Endothelial cell of umbilical vein (primary cell): ENCODE measurements around the gene RBM8A. TPM values are rescaled to one million over a fixed set of nuclear protein-coding genes. Genes with fewer than 3 reads are reported as not detected.
A peak's percentile ranks its signal among the peaks of the same experiment; 100 is the strongest.

Source experiments
- BruUV-seq: library from RNA; stranded (reverse); fragments of 400-500 nt; replicated peaks from 2 replicates; lab custom pipeline; 2021; lab: Mats Ljungman, UMichigan
- CTCF ChIA-PET: fragments of 300-600, 350-600 bp; sonication (Branson Sonifier 250); formaldehyde crosslinking; loops from one replicate; lab custom pipeline; 2021; ENCODE audit warnings: antibody characterized with exemption, inconsistent platforms; lab: Charles Lee
- POLR2A ChIA-PET: fragments of 300-600, 350-600 bp; sonication (Branson Sonifier 250); formaldehyde crosslinking; loops from one replicate; lab custom pipeline; 2021; ENCODE audit warnings: antibody characterized with exemption, inconsistent platforms; lab: Charles Lee
- DNase-seq: peaks from one replicate; pipeline ENCODE4 v3.0.0-alpha.2; 2011; ENCODE audit warnings: low read depth, low spot score
- FAIRE-seq: peaks from 2 replicates; lab custom pipeline; 2011; peaks lifted over from hg19 to GRCh38; lab: Jason Lieb, UNC
- H2AFZ ChIP-seq: 2 replicates; pipeline ENCODE4 v1.6.0; 2012; ENCODE audit warnings: low read depth, low read length, control low read depth, inconsistent platforms
- H3K27ac ChIP-seq: 2 replicates; pipeline ENCODE4 v1.5.1; 2011; ENCODE audit warnings: low read depth, mild to moderate bottlenecking, control low read depth, low read length, moderate library complexity; ENCODE audit not compliant: insufficient read depth
- H3K27me3 ChIP-seq, 2 experiments: 2 replicates each; pipeline versions ENCODE4 v1.6.0 to v1.6.1; 2011; ENCODE audit warnings: low read length in 2 of 2, mixed read lengths in 1 of 2; ENCODE audit not compliant: control insufficient read depth in 2 of 2, insufficient read depth in 2 of 2
- H3K36me3 ChIP-seq, 2 experiments: 2 replicates in 1 of 2; 3 replicates in 1 of 2; pipeline ENCODE4 v1.5.1; 2011; ENCODE audit warnings: low read length in 2 of 2, mild to moderate bottlenecking in 1 of 2, moderate library complexity in 1 of 2; ENCODE audit not compliant: control insufficient read depth in 2 of 2, insufficient read depth in 2 of 2; ENCODE audit errors: extremely low read depth in 1 of 2
- H3K4me1 ChIP-seq: 3 replicates; pipeline ENCODE4 v1.5.1; 2011; ENCODE audit warnings: mild to moderate bottlenecking, low read length; ENCODE audit not compliant: control insufficient read depth, insufficient read depth; ENCODE audit errors: extremely low read depth
- H3K4me2 ChIP-seq: 2 replicates; pipeline ENCODE4 v1.6.1; 2011; ENCODE audit warnings: low read length, control low read depth, mixed read lengths; ENCODE audit not compliant: insufficient read depth
- H3K4me3 ChIP-seq, 3 experiments: fragments of 200-600 bp in 1 of 3; sonication (generic), shearing (Covaris generic) in 1 of 3; replicated peaks in 1 of 3; 2 replicates each; pipeline ENCODE4 v1.5.1; 2011 to 2016; ENCODE audit warnings: control low read depth in 3 of 3, low read length in 3 of 3, mild to moderate bottlenecking in 2 of 3, inconsistent platforms in 1 of 3, low read depth in 1 of 3, moderate library complexity in 1 of 3; ENCODE audit not compliant: insufficient read depth in 1 of 3
- H3K79me2 ChIP-seq: 2 replicates; pipeline ENCODE4 v1.6.0; 2012; ENCODE audit warnings: low read length, inconsistent platforms; ENCODE audit not compliant: control insufficient read depth, insufficient read depth
- H3K9ac ChIP-seq: replicated peaks from 2 replicates; pipeline ENCODE3; 2011; ENCODE audit warnings: low read length, control low read depth; ENCODE audit not compliant: insufficient read depth; ENCODE audit errors: extremely low read depth
- H3K9me1 ChIP-seq: replicated peaks from 3 replicates; pipeline ENCODE4 v1.6.0; 2011; ENCODE audit warnings: mild to moderate bottlenecking, low read length; ENCODE audit not compliant: control insufficient read depth, insufficient read depth; ENCODE audit errors: extremely low read depth
- H3K9me3 ChIP-seq: replicated peaks from 2 replicates; pipeline ENCODE4 v1.5.1; 2012; ENCODE audit warnings: low read length, inconsistent platforms; ENCODE audit not compliant: control insufficient read depth, insufficient read depth
- H4K20me1 ChIP-seq: replicated peaks from 2 replicates; pipeline ENCODE3; 2011; ENCODE audit warnings: mild to moderate bottlenecking, low read length; ENCODE audit not compliant: control insufficient read depth, insufficient read depth; ENCODE audit errors: extremely low read depth
- MYC ChIP-seq: IDR thresholded peaks from one replicate; pipeline ENCODE4 v1.6.1; 2011; ENCODE audit warnings: mild to moderate bottlenecking, low read depth, low read length
- dilution Hi-C: fragments of 300-500 bp; cut with MboI; formaldehyde crosslinking; loops from one replicate; pipeline ENCODE4 v1.15.0; 2019; ENCODE audit warnings: low sequenced_read_pairs; ENCODE audit not compliant: extremely low pct_ligation_motif_present
- intact Hi-C: fragments of 100-400 bp; cut with micrococcal nuclease; formaldehyde crosslinking; loops from one replicate; pipeline ENCODE4 v1.10.0; 2022
- polyA plus RNA-seq, 4 experiments: library from polyadenylated mRNA; depleted of rRNA in 3 of 4; stranded (reverse) in 3 of 4; unstranded in 1 of 4; fragments of >200 nt; gene quantifications; 2 replicates each; pipeline versions ENCODE4 v1.2.1 to v1.2.3, GENCODE V29; 2011 to 2012; ENCODE audit warnings: missing spikeins in 1 of 4
- total RNA-seq: library from RNA; stranded (reverse); gene quantifications from 2 replicates; pipeline ENCODE4 v1.2.3, GENCODE V29; 2021
- TF ChIP-seq, protein P1 (sequence below), 2 donors: IDR thresholded peaks; 1 replicate in 1 of 2; 2 replicates in 1 of 2; pipeline ENCODE4 v1.5.1; 2011; ENCODE audit warnings: low read length in 2 of 2, mild to moderate bottlenecking in 2 of 2, moderate library complexity in 2 of 2, control low read depth in 1 of 2, inconsistent platforms in 1 of 2, low read depth in 1 of 2; ENCODE audit not compliant: insufficient read depth in 1 of 2; ENCODE audit errors: extremely low read depth in 1 of 2
- TF ChIP-seq, protein P2 (sequence below): IDR thresholded peaks from 2 replicates; pipeline ENCODE4 v1.6.1; 2011; ENCODE audit not compliant: insufficient read depth, insufficient read length

RBM8A gene
- total and polyA plus RNA-seq, 2 donors (not counting 3 experiments of a cell fraction or from before 2014, with no cell fraction given) = 192 to 194 TPM

DNA sequence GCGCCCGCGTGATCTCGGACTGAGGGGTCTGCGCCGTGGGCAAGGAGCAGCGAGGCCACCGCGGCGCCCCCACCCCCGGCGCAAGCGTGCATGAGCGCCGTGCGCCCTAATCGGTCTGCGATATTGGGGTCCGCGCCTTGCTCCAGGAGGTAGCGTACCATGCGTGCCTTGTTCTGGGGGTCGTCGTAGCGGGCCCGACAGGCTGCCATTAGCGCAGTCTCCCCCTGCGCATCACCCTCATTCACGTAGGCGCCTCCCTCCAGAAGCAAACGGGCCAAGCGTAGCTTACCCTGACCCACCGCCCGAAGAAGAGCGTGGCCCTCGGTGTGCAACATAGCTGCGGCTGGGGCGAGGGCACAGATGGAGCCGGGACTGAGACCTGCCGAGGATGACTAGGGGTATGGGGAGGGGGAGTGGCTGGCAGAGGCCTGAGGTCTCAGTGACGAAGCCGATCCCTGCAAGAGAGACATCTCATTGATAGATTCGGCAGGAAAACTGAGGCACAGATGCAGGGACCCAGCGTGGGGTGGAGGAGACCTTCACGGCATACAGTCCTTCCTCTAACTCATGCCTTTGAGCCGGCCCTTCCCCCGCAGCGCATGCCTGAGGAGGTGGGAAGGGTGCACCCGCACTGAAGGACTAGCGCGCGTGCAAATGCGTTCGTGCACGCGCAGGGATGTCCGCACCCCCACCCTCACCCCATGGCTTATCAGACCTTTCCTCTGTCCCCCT is 34.3 kb upstream of the RBM8A start:
- Histone ChIP-seq H3K36me3 (no peaks in the 10 kb centered on the region), H3K9me1 (no peaks in the 10 kb centered on the region), H3K27ac (no peak overlapping the region), H3K4me2 (peak overlapping the region; percentile 86), H3K9ac (no peak overlapping the region), H3K9me3 (no peaks in the 10 kb centered on the region), H3K4me3 (peak overlapping the region; percentile 32 to 75 (median 73)), H4K20me1 (no peaks in the 10 kb centered on the region), H3K27me3 (no peaks in the 10 kb centered on the region), H3K4me1 (peaks cover 43% of the 10 kb centered on the region), H2AFZ (peak overlapping the region; percentile 95), H3K79me2 (peaks cover 7% of the 10 kb centered on the region)
- no TSS peak for BruUV-seq
- ChIA-PET CTCF (interaction anchor here (1.5 to 1.6 kb wide), 2 partner anchors 34 to 46 kb away, joined by 4 to 5 read pairs; partner anchors contain the start of gene RBM8A), POLR2A (interaction anchor here (0.6 kb wide), 1 partner anchor 17 kb away, joined by 4 read pairs; no protein-coding TSS in a partner anchor)
- TF ChIP-seq, protein P1, sequence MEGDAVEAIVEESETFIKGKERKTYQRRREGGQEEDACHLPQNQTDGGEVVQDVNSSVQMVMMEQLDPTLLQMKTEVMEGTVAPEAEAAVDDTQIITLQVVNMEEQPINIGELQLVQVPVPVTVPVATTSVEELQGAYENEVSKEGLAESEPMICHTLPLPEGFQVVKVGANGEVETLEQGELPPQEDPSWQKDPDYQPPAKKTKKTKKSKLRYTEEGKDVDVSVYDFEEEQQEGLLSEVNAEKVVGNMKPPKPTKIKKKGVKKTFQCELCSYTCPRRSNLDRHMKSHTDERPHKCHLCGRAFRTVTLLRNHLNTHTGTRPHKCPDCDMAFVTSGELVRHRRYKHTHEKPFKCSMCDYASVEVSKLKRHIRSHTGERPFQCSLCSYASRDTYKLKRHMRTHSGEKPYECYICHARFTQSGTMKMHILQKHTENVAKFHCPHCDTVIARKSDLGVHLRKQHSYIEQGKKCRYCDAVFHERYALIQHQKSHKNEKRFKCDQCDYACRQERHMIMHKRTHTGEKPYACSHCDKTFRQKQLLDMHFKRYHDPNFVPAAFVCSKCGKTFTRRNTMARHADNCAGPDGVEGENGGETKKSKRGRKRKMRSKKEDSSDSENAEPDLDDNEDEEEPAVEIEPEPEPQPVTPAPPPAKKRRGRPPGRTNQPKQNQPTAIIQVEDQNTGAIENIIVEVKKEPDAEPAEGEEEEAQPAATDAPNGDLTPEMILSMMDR (IDR thresholded peaks at IDR 0.05; ENCODE audit: extremely low read depth in 1 of 2, insufficient read depth in 1 of 2, low read depth in 1 of 2, low read length in 2 of 2) = no peak
- TF ChIP-seq MYC = no peak
- FAIRE-seq = no peak
- dilution Hi-C loops = no loop called here
- intact Hi-C loops = no loop called here
- DNase-seq = no peak

DNA sequence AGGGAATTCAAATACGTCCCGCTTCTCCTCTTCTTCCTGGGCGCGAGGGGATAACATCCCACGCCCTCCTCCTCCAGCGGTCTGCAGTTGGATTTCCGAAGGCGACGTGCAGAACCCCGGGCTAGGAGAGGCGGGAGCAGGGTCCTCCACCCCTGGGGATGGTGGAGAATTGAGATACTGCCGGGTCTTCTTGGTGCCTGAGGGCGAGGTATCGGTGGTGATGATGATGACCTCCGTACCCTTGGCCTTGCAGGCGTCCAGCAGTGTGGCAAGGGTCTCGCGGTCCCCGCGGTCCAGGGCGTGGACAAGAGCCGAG is 33.8 kb upstream of the RBM8A start:
- Histone ChIP-seq H3K36me3 (no peaks in the 10 kb centered on the region), H3K27me3 (no peaks in the 10 kb centered on the region), H3K4me1 (peaks cover 46% of the 10 kb centered on the region), H4K20me1 (no peaks in the 10 kb centered on the region), H3K9ac (peak overlapping the region; percentile 53), H3K9me1 (no peaks in the 10 kb centered on the region), H2AFZ (peak overlapping the region; percentile 95), H3K4me2 (peak overlapping the region; percentile 86), H3K27ac (no peak overlapping the region), H3K79me2 (peaks cover 12% of the 10 kb centered on the region), H3K4me3 (peak overlapping the region; percentile 32 to 75 (median 73)), H3K9me3 (no peaks in the 10 kb centered on the region)
- no peak for FAIRE-seq
- POLR2A ChIA-PET = no interaction called here
- CTCF ChIA-PET = interaction anchor here (1.5 to 1.6 kb wide), 2 partner anchors 33 to 46 kb away, joined by 4 to 5 read pairs; partner anchors contain the start of gene RBM8A
- TF ChIP-seq, protein P2, sequence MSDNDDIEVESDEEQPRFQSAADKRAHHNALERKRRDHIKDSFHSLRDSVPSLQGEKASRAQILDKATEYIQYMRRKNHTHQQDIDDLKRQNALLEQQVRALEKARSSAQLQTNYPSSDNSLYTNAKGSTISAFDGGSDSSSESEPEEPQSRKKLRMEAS = no peak
- dilution Hi-C loops = no loop called here
- intact Hi-C loops = no loop called here
- DNase-seq = no peak
- no TSS peak for BruUV-seq
